Endothelial cell (in vitro differentiated cells): ENCODE data around the gene HCRTR1. TPM values are rescaled to one million over a fixed set of nuclear protein-coding genes. Genes with fewer than 3 reads are reported as not detected.

Experiments
- DNase-seq: peaks from one replicate; pipeline ENCODE4 v3.0.0; 2021; ENCODE audit warnings: low spot score
- H3K27ac Mint-ChIP-seq: one replicate; pipeline ENCODE4 v1.8.0; 2021; ENCODE audit warnings: mixed read lengths, inconsistent platforms; ENCODE audit not compliant: unreplicated experiment
- H3K27me3 Mint-ChIP-seq: one replicate; pipeline ENCODE4 v1.8.0; 2021; ENCODE audit warnings: mild to moderate bottlenecking, moderate library complexity, mixed read lengths, inconsistent platforms; ENCODE audit not compliant: unreplicated experiment
- H3K36me3 Mint-ChIP-seq: one replicate; pipeline ENCODE4 v1.8.0; 2021; ENCODE audit warnings: mild to moderate bottlenecking, low read depth, mixed read lengths, inconsistent platforms; ENCODE audit not compliant: unreplicated experiment
- H3K4me1 Mint-ChIP-seq: one replicate; pipeline ENCODE4 v1.8.0; 2021; ENCODE audit warnings: mild to moderate bottlenecking, mixed read lengths, inconsistent platforms; ENCODE audit not compliant: unreplicated experiment
- H3K4me3 Mint-ChIP-seq: one replicate; pipeline ENCODE4 v1.8.0; 2021; ENCODE audit warnings: mild to moderate bottlenecking, mixed read lengths, inconsistent platforms; ENCODE audit not compliant: unreplicated experiment
- H3K9me3 Mint-ChIP-seq: one replicate; pipeline ENCODE4 v1.8.0; 2021; ENCODE audit warnings: mixed read lengths, inconsistent platforms; ENCODE audit not compliant: unreplicated experiment
- CTCF ChIP-seq: fragments of 200-600 bp; sonication (generic); IDR thresholded peaks from one replicate; pipeline ENCODE4 v1.5.0; 2021; ENCODE audit warnings: antibody characterized with exemption; ENCODE audit not compliant: unreplicated experiment
- total RNA-seq: library from RNA; stranded (reverse); fragmentation: NEBNext Ultra II Directional; extraction: Animal tissue kit (Norgen Biotek cat#: 25700); gene quantifications from one replicate; pipeline ENCODE4 v1.2.1, GENCODE V29; 2021; ENCODE audit not compliant: unreplicated experiment

The HCRTR1 gene
- total RNA-seq, 1 donor from 2014 or later: not detected

DNA sequence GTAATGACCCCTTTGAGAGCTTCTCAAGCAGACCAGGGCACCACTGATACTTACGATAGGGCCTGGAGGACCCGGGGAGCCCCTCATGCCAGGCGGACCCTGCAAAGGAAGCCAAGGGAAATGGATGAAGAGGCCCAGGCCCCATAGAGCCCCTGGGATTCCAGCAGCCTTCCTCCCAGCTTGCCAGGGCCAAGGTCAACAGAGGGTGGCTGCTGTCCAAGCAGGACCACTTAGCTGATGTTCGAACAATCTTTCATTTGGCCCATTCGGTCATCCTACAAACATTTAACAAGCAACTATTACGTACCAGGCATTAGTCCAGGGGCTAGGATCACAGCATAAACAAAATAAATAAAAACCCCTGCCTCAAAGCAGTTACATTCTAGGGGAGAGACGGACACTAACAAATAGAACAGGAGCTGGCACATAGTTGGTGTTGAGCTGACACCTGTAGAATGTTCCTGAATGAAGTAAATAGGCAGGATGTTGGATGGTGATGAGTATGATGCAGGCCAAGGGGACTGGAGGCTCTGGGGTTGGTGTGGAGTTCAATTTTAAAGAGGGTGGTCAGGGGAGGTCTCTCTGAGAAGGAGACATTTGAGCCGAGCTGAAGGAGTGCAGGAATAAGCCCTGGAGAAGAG lies 54.2 kb downstream of the HCRTR1 start:
- Mint-ChIP-seq H3K27me3 (peaks cover 12% of the 10 kb centered on the region), H3K4me1 (peaks cover 12% of the 10 kb centered on the region), H3K4me3 (no peak overlapping the region), H3K36me3 (no peaks in the 10 kb centered on the region), H3K9me3 (no peaks in the 10 kb centered on the region), H3K27ac (no peak overlapping the region)
- no peak for DNase-seq
- TF ChIP-seq CTCF: no peak

DNA sequence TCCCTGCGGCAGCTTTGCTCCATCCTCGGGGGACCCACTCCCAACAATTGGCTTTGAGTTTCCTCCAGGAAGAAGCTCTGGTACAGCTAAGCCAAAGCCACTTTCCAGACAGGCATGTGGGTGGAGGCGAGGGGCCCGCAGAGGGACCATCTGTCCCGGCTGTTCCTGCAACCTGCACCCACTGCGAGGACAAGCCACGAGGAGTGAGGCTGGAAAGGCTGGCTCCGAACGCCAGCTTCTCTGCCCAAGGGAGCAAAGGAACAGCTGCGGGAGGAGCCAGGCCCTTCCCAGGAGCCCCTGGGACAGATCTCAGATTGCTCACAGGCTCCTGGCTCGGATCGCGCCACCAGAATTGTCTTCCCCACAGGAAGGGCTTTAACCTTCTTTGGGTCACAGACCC lies 55.5 kb downstream of the HCRTR1 start:
- DNase-seq: no peak
- peaks cover 12% of the 10 kb centered on the region for H3K4me1 Mint-ChIP-seq
- H3K36me3 Mint-ChIP-seq: no peaks in the 10 kb centered on the region
- no peak overlapping the region for H3K27ac Mint-ChIP-seq
- no peaks in the 10 kb centered on the region for H3K9me3 Mint-ChIP-seq
- H3K27me3 Mint-ChIP-seq: peaks cover 12% of the 10 kb centered on the region
- TF ChIP-seq CTCF: no peak
- H3K4me3 Mint-ChIP-seq: no peak overlapping the region

DNA sequence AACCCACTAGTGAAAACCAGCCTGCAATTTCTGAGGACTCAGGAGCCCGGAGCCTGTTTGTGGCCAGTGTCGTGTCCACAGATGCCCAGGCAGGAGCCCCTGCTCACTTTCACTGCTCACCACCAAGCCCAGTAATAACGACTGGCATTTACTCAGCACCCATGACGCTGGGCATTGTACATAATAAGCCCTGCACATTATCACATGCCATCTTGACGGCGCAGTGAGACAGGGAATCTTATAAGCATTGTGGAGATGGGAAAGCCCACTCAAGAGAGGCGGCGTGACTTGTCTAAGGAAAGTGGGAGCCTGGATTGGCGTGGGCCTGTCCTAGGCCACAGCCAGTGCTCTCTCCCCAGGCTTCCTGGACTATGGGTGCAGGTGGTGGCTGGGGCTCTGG lies 55.9 kb downstream of the HCRTR1 start:
- Mint-ChIP-seq H3K9me3 (no peaks in the 10 kb centered on the region), H3K4me1 (peaks cover 12% of the 10 kb centered on the region), H3K27me3 (peaks cover 12% of the 10 kb centered on the region), H3K4me3 (no peak overlapping the region), H3K36me3 (no peaks in the 10 kb centered on the region), H3K27ac (no peak overlapping the region)
- no peak for DNase-seq
- TF ChIP-seq CTCF: no peak

GRCh38 chr1:31674626-31675025 lies 57.1 kb downstream of the HCRTR1 start:
- Mint-ChIP-seq H3K36me3 (no peaks in the 10 kb centered on the region), H3K27me3 (peaks cover 5% of the 10 kb centered on the region), H3K27ac (no peak overlapping the region), H3K4me3 (no peak overlapping the region), H3K4me1 (peaks cover 8% of the 10 kb centered on the region), H3K9me3 (no peaks in the 10 kb centered on the region)
- no peak for DNase-seq
- TF ChIP-seq CTCF: no peak

DNA sequence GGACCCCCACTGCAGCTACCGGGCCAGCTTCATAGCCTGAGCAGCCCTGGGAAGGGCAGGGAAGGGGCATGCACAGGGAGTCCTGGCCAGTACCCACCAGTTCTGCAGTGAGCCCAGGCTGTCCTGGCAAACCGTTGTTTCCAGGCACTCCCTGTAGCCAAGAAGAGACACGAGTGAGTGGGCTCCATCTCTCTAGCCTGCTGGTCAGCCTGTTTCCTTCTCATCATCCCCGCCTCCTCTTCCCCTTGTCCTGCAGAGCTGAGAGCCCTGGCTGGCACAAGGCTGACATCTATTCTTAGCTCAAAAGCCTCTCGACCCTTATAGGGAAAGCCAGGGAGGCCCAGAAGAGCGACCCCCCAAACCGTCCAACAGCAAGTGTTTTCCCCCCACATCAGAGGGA lies 57.7 kb downstream of the HCRTR1 start:
- Mint-ChIP-seq H3K27me3 (peaks cover 5% of the 10 kb centered on the region), H3K4me1 (peaks cover 4% of the 10 kb centered on the region), H3K4me3 (no peak overlapping the region), H3K27ac (no peak overlapping the region), H3K9me3 (no peaks in the 10 kb centered on the region), H3K36me3 (no peaks in the 10 kb centered on the region)
- no peak for TF ChIP-seq CTCF
- DNase-seq: no peak
